ENCODE results near the gene ENPP3. TPM values are rescaled to one million over a fixed set of nuclear protein-coding genes. Genes with fewer than 3 reads are reported as not detected.

ENPP3 gene
- total RNA-seq, 2 experiments from 2014 or later, result 0.82 to 0.86 TPM

DNA sequence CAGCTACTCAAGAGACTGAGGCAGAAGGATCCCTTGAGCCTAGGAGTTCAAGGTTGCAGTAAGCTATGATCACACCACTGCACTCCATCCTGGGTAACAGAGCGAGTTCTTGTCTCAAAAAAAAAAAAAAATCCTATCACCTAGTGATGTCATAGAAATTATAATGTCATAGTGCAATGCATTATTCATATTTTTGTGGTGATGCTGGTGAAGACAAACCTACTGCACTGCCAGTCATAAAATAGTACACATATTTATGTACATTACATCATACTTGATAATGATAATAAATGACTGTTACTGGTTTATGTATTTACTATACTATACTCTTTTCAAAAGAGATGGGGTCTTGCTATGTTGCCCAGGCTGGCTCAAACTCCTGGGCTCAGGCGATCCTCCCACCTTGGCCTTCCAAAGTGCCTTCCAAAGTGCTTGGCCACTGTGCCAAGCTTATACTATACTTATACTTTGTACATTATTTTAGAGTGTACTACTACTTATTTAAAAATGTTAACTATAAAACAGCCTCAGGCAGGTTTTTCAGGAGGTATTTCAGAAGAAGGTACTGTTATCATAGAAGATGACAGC, 26.6 kb downstream of the ENPP3 start:
- intact Hi-C loops (cut with micrococcal nuclease), result no loop called here

DNA sequence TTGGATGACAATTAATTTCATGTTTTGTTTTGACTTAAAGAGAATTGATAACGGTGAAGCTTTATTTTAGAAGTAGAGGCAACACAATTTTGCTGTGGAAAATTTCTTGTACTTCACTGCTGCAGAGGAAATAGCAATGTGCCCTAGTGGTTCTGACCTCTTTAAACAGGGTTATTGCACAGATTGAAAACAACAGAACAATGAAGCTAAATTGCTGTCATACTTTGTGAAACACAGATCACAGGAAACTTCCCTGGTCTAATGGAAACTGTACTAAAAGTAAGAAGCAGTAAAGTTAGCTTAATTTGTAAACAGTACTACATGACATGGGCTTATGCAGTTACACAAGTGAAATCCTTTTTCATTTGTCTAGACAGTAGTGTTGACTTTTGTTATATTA, 32.8 kb downstream of the ENPP3 start:
- no peak overlapping the region for H3K4me3 Mint-ChIP-seq
- H3K4me1 Mint-ChIP-seq (ENCODE audit: low read depth), result no peaks in the 10 kb centered on the region
- CTCF ChIA-PET, result no interaction called here
- DNase-seq, result no peak
- intact Hi-C loops (cut with micrococcal nuclease), result no loop called here
- H3K27ac Mint-ChIP-seq, result no peak overlapping the region
- H3K9me3 Mint-ChIP-seq, result peaks cover 3% of the 10 kb centered on the region
- H3K36me3 Mint-ChIP-seq, result no peaks in the 10 kb centered on the region
- H3K27me3 Mint-ChIP-seq, result no peaks in the 10 kb centered on the region
- POLR2A ChIA-PET, result no interaction called here

More for the DNA sequence above, 26.6 kb downstream of the ENPP3 start:
- Mint-ChIP-seq H3K4me1 (ENCODE audit: low read depth) (no peaks in the 10 kb centered on the region), H3K27ac (no peak overlapping the region), H3K4me3 (no peak overlapping the region), H3K36me3 (no peaks in the 10 kb centered on the region), H3K9me3 (no peaks in the 10 kb centered on the region), H3K27me3 (no peaks in the 10 kb centered on the region)
- CTCF ChIA-PET, result no interaction called here
- POLR2A ChIA-PET, result interaction anchor here (0.6 kb wide), 1 partner anchor 34 kb away, joined by 3 read pairs; no protein-coding TSS in a partner anchor
- DNase-seq, result no peak

DNA sequence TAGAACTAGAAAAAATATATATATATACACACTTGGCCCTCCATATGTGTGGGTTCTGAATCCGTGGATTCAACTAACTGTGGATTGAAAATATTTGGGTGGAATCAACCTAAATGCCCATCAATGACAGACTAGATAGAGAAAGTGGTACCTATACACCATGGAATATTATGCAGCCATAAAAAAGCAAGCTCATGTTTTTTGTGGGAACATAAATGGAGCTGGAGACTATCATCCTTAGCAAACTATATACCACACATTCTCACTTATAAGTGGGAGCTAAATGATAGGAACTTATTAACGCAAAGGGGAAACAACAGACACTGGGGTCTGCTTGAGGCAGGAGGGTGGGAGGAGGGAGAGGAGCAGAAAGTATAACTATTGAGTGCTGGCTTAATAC, 36.1 kb downstream of the ENPP3 start:
- CTCF ChIA-PET, result no interaction called here
- Mint-ChIP-seq H3K4me3 (no peak overlapping the region), H3K9me3 (peaks cover 3% of the 10 kb centered on the region), H3K36me3 (no peaks in the 10 kb centered on the region), H3K27ac (no peak overlapping the region), H3K4me1 (ENCODE audit: low read depth) (no peaks in the 10 kb centered on the region), H3K27me3 (no peaks in the 10 kb centered on the region)
- intact Hi-C loops (cut with micrococcal nuclease), result no loop called here
- no peak for DNase-seq
- POLR2A ChIA-PET, result no interaction called here

DNA sequence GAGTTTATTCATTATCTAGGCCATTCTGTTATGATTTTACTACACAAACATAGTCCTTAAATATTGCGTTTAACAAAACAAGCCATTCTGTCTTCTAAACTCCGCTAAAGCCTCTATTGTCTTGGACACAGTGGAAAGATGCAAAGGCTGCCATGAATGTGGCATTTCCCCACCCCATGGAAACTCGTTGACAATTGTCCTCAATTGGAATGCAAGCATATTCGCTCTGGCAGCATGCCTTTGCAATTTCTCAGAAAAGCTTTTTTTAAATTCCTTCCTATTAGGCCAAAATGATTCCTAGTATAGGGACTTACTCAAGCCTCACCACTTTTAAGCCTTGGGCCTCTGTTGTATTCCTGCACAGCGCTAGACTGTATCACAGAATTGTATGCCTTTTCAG, 41.3 kb downstream of the ENPP3 start:
- no peak overlapping the region for H3K4me3 Mint-ChIP-seq
- no peaks in the 10 kb centered on the region for H3K27me3 Mint-ChIP-seq
- intact Hi-C loops (cut with micrococcal nuclease), result no loop called here
- no peak for DNase-seq
- no peak overlapping the region for H3K27ac Mint-ChIP-seq
- H3K36me3 Mint-ChIP-seq, result no peaks in the 10 kb centered on the region
- CTCF ChIA-PET, result no interaction called here
- POLR2A ChIA-PET, result no interaction called here
- H3K4me1 Mint-ChIP-seq (ENCODE audit: low read depth), result no peaks in the 10 kb centered on the region
- H3K9me3 Mint-ChIP-seq, result no peaks in the 10 kb centered on the region

DNA sequence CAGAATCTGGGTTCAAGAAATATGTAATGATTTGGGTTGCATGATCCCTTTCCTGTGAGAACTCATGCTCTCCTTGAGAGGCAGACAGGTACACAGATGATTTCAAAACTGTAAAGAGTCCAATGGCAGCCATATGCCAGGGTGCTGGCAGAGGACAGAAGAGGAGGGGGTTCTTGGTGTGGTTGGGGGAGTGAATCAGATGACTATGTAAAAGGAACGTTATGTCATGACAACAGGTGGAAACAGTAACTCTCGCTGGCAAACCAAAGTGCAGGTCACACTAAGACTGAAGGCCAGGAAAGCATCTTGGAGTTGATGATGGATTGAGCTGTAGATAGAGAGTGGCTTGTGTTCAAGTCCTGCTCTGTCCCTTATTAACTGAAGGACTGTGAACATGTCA, 43.8 kb downstream of the ENPP3 start:
- no peak overlapping the region for H3K4me3 Mint-ChIP-seq
- no peaks in the 10 kb centered on the region for H3K9me3 Mint-ChIP-seq
- CTCF ChIA-PET, result interaction anchor here (1.3 kb wide), 1 partner anchor 53 kb away, joined by 5 read pairs; the partner anchor contains the start of gene MED23
- peaks cover 4% of the 10 kb centered on the region for H3K4me1 Mint-ChIP-seq (ENCODE audit: low read depth)
- no peak for DNase-seq
- H3K27me3 Mint-ChIP-seq, result no peaks in the 10 kb centered on the region
- H3K36me3 Mint-ChIP-seq, result no peaks in the 10 kb centered on the region
- POLR2A ChIA-PET, result no interaction called here
- intact Hi-C loops (cut with micrococcal nuclease), result no loop called here
- no peak overlapping the region for H3K27ac Mint-ChIP-seq

DNA sequence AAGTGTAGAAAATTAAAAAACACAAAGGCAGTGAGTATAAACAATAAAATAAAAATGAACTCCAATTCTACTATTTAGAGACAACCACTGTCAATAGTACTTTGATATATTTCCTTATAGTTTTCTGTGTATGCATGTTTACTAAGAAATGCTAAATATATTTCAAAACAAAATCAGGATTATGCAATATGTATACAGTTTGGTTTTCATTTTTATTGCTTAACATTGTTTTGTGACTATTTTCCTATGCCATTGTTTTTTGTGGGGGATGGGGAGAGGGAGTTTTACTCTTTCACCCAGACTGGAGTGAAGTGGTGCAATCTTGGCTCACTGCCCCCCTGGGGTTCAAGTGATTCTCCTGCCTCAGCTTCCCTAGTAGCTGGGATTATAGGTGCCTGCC, 44.5 kb downstream of the ENPP3 start:
- intact Hi-C loops (cut with micrococcal nuclease), result no loop called here
- H3K27ac Mint-ChIP-seq, result no peak overlapping the region
- no peaks in the 10 kb centered on the region for H3K36me3 Mint-ChIP-seq
- POLR2A ChIA-PET, result no interaction called here
- CTCF ChIA-PET, result no interaction called here
- no peaks in the 10 kb centered on the region for H3K27me3 Mint-ChIP-seq
- peaks cover 4% of the 10 kb centered on the region for H3K4me1 Mint-ChIP-seq (ENCODE audit: low read depth)
- H3K4me3 Mint-ChIP-seq, result no peak overlapping the region
- DNase-seq, result no peak
- no peaks in the 10 kb centered on the region for H3K9me3 Mint-ChIP-seq

DNA sequence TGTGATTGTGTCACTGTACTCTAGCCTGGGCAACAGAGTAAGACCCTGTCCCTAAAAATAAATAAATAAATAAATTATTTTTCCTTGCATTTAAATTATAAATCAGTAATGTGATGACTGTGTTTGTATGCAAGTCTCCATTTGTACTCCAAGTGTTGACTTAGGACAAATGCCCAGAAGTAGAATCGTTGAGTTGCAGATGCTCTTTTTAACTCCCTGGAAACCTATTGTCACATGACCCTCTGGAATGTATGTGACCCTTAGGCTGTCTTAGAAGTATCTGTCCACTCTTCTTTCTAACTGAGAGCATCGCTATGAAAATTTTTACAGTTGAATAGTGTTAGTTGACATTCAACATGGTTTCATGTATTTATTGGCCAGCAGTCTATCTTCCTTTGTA, 45.3 kb downstream of the ENPP3 start:
- Mint-ChIP-seq H3K4me3 (no peak overlapping the region), H3K36me3 (no peaks in the 10 kb centered on the region), H3K4me1 (ENCODE audit: low read depth) (peaks cover 6% of the 10 kb centered on the region), H3K9me3 (no peaks in the 10 kb centered on the region), H3K27me3 (no peaks in the 10 kb centered on the region), H3K27ac (no peak overlapping the region)
- ChIA-PET CTCF (no interaction called here), POLR2A (no interaction called here)
- no peak for DNase-seq
- intact Hi-C loops (cut with micrococcal nuclease), result no loop called here

DNA sequence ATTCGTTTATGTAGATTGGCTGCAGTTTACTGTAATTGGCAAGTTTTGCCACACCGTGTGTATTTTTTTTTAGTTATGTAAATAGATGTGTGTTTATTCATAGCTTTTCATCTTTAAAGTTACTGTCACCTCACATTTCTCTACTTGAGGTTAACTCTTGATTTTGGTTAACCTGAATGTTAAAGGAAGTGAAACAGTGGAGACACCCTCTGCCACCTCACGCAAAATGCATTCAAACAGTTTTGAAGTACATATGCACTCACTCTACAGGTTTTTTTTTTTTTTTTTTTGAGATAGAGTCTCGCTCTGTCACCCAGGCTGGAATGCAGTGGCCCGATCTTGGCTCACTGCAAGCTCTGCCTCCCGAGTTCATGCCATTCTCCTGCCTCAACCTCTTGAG, 46.4 kb downstream of the ENPP3 start:
- CTCF ChIA-PET, result no interaction called here
- H3K4me3 Mint-ChIP-seq, result no peak overlapping the region
- POLR2A ChIA-PET, result no interaction called here

DNA sequence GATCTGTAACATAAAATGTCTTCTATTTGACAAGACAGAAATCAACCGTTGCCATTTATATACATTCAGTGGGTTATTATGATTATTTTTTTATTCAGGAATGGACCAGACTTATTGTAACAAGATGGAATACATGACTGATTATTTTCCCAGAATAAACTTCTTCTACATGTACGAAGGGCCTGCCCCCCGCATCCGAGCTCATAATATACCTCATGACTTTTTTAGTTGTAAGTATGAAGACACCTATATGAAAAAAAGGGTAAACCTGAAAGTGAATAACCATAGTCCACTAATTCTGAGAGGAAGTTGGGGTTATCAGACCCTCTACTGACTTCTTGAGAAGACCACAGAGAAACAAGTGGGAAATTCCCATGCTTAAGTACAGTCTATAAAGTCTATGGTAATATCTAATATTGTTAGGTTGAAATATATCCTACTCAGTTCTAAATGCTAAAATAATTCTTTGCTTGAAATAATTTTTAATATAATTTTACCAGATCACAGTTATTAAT, 48.2 kb downstream of the ENPP3 start:
- POLR2A ChIA-PET, result no interaction called here
- Mint-ChIP-seq H3K27ac (no peak overlapping the region), H3K9me3 (no peaks in the 10 kb centered on the region), H3K4me3 (no peak overlapping the region), H3K4me1 (ENCODE audit: low read depth) (peaks cover 18% of the 10 kb centered on the region), H3K36me3 (no peaks in the 10 kb centered on the region), H3K27me3 (no peaks in the 10 kb centered on the region)
- intact Hi-C loops (cut with micrococcal nuclease), result loop anchor here (5.0 kb wide), 3 partner anchors 102 to 812 kb away; partner anchors contain the start of gene ENPP1
- CTCF ChIA-PET, result interaction anchor here (0.6 to 0.7 kb wide), 2 partner anchors 10 to 57 kb away, joined by 3 read pairs; partner anchors contain the start of gene MED23
- peak; percentile 33 for DNase-seq

More for the DNA sequence above, 46.4 kb downstream of the ENPP3 start:
- DNase-seq, result no peak
- Mint-ChIP-seq H3K27me3 (no peaks in the 10 kb centered on the region), H3K4me1 (ENCODE audit: low read depth) (peaks cover 14% of the 10 kb centered on the region), H3K36me3 (no peaks in the 10 kb centered on the region), H3K9me3 (no peaks in the 10 kb centered on the region), H3K27ac (no peak overlapping the region)
- intact Hi-C loops (cut with micrococcal nuclease), result no loop called here

DNA sequence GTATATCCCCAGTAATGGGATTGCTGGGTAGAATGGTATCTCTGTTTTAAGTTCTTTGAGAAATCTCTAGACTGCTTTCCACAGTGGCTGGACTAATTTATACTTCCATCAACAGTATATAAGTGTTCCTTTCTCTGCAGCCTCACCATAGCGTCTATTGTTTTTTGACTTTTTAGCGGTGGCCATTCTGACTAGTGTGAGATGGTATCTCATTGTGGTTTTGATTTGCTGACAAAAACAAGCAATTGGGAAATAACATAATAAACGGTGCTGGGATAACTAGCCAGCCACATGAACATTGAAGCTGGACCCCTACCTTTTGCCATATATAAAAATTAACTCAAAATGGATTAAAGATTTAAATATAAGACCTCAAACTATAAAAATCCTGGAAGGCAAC, 49.9 kb downstream of the ENPP3 start:
- CTCF ChIA-PET, result interaction anchor here (1.6 to 2.4 kb wide), 2 partner anchors 59 to 223 kb away, joined by 7 to 8 read pairs; partner anchors contain the start of gene MED23
- Mint-ChIP-seq H3K36me3 (no peaks in the 10 kb centered on the region), H3K9me3 (no peaks in the 10 kb centered on the region), H3K4me1 (ENCODE audit: low read depth) (peaks cover 18% of the 10 kb centered on the region), H3K27ac (no peak overlapping the region), H3K27me3 (no peaks in the 10 kb centered on the region), H3K4me3 (no peak overlapping the region)
- DNase-seq, result no peak
- intact Hi-C loops (cut with micrococcal nuclease), result loop anchor here (5.0 kb wide), 3 partner anchors 100 to 810 kb away; partner anchors contain the start of gene ENPP1
- POLR2A ChIA-PET, result no interaction called here

DNA sequence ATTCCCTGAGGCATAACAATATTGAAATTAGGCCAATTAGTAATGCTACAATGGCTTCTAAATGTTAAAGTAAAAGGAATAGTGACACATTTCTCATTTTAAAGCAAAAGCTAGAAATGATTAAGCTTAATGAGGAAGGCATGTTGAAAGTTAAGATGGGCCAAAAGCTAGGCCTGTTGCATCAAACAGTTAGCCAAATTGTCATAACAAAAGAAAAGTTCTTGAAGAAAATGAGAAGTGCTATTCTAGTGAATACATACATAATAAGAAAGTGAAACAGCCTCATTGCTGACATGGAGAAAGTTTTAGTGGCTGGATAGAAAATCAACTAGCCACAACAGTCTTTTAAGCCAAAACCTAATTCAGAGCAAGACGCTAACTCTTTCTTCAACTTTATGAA, 51.2 kb downstream of the ENPP3 start:
- DNase-seq, result no peak

DNA sequence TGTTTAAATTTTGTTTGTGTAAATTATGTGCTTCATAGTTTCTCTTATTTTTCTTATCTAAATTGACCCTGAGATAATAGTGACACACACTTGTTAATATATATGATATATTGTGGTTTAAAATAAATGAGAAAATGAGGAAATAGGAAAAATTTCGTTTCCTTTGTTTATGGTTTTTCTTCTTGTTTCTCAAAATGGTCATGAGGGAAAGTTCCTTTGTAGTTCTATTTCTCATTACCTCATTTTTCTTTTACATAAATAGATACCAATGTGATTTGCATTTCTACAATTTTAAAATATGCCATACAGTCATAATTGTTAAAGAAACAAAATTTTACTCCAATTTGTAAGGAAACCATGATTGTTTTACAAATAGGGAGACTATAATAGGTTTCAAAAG, 54.9 kb downstream of the ENPP3 start:
- intact Hi-C loops (cut with micrococcal nuclease), result no loop called here
- ChIA-PET CTCF (no interaction called here), POLR2A (no interaction called here)
- no peaks in the 10 kb centered on the region for H3K36me3 Mint-ChIP-seq
- no peak for DNase-seq
- no peaks in the 10 kb centered on the region for H3K27me3 Mint-ChIP-seq
- H3K4me1 Mint-ChIP-seq (ENCODE audit: low read depth), result peaks cover 14% of the 10 kb centered on the region
- no peaks in the 10 kb centered on the region for H3K9me3 Mint-ChIP-seq
- no peak overlapping the region for H3K4me3 Mint-ChIP-seq
- no peak overlapping the region for H3K27ac Mint-ChIP-seq

More for the DNA sequence above, 51.2 kb downstream of the ENPP3 start:
- peaks cover 18% of the 10 kb centered on the region for H3K4me1 Mint-ChIP-seq (ENCODE audit: low read depth)
- H3K9me3 Mint-ChIP-seq, result no peaks in the 10 kb centered on the region
- H3K27me3 Mint-ChIP-seq, result no peaks in the 10 kb centered on the region
- no peak overlapping the region for H3K4me3 Mint-ChIP-seq
- CTCF ChIA-PET, result interaction anchor here (1.0 to 2.4 kb wide), 4 partner anchors 48 to 222 kb away, joined by 3 to 8 read pairs (median 6); partner anchors contain the start of gene MED23
- H3K27ac Mint-ChIP-seq, result peak overlapping the region; percentile 34
- POLR2A ChIA-PET, result no interaction called here
- no peaks in the 10 kb centered on the region for H3K36me3 Mint-ChIP-seq
- intact Hi-C loops (cut with micrococcal nuclease), result loop anchor here (1.0 to 5.0 kb wide), 6 partner anchors 48 to 809 kb away; partner anchors contain the start of genes ENPP1 and MED23

DNA sequence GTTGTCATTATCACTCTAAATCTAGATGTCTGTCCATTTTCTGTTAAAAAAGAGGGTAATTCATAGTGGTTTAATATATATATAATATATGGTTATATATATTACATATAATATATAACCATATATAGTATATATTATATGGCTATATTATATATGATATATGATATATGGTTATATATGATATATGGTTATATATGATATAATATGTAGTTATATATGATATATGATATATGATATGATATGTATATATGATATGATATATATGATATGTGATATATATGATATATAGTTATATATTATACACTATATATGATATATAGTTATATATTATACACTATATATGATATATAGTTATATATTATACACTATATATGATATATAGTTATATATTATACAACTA, 55.5 kb downstream of the ENPP3 start:
- H3K27me3 Mint-ChIP-seq, result no peaks in the 10 kb centered on the region
- intact Hi-C loops (cut with micrococcal nuclease), result no loop called here
- DNase-seq, result no peak
- H3K4me1 Mint-ChIP-seq (ENCODE audit: low read depth), result peaks cover 11% of the 10 kb centered on the region
- ChIA-PET CTCF (no interaction called here), POLR2A (no interaction called here)
- no peaks in the 10 kb centered on the region for H3K36me3 Mint-ChIP-seq
- H3K27ac Mint-ChIP-seq, result no peak overlapping the region
- no peak overlapping the region for H3K4me3 Mint-ChIP-seq
- H3K9me3 Mint-ChIP-seq, result no peaks in the 10 kb centered on the region
